C4-2B (cell line): ENCODE results near the gene R3HDM4.

Experiments used
- ZFX ChIP-seq: fragments of 450-650 bp; IDR thresholded peaks from 2 replicates; pipeline ENCODE4 v1.6.1; 2017
- TF ChIP-seq, protein P1 (sequence below): fragments of 450-650 bp; conservative IDR thresholded peaks from 2 replicates; pipeline ENCODE4 v1.5.1; 2017; ENCODE audit warnings: mild to moderate bottlenecking

DNA sequence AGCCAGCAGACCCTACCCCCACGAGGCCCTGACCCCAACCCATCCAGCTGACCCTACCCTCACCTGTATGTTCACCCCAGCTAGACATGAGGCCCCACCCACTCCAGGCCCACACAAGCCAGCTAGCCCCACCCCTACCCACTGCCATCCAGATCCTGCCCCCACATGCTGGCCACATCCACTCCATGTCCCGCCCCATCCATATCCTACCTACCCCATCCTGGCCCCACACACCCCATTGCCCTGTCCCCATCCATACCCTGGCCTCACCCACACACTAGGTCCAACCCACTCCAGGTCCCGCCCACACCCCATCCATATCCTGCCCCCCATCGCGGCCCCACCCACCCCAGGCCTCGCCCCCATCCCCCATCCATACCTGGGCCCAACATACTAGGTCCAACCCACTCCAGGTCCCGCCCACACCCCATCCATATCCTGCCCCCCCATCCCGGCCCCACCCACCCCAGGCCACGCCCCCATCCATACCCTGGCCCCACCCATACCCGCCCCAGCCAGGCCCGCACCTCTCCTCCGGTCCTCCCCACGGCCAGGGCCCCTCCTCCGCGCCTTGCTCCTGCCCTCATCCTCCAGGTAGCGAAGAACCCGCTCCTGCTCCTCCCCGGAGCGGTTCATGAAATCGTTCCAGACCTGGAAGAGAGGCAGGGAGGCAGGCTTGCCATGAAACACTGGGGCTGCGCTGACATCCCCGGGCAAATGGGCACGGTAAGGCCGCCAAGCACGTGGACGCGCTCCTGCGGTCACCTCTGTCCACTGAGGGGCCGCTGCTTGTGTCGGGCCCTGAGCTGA, 12.5 kb downstream of the R3HDM4 start:
- TF ChIP-seq, protein P1, sequence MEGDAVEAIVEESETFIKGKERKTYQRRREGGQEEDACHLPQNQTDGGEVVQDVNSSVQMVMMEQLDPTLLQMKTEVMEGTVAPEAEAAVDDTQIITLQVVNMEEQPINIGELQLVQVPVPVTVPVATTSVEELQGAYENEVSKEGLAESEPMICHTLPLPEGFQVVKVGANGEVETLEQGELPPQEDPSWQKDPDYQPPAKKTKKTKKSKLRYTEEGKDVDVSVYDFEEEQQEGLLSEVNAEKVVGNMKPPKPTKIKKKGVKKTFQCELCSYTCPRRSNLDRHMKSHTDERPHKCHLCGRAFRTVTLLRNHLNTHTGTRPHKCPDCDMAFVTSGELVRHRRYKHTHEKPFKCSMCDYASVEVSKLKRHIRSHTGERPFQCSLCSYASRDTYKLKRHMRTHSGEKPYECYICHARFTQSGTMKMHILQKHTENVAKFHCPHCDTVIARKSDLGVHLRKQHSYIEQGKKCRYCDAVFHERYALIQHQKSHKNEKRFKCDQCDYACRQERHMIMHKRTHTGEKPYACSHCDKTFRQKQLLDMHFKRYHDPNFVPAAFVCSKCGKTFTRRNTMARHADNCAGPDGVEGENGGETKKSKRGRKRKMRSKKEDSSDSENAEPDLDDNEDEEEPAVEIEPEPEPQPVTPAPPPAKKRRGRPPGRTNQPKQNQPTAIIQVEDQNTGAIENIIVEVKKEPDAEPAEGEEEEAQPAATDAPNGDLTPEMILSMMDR = no peak
- no peak for TF ChIP-seq ZFX
